GM23248 (cell line): Measurements from ENCODE around the gene FAM20C. TPM values are rescaled to one million over a fixed set of nuclear protein-coding genes. Genes with fewer than 3 reads are reported as not detected.

Experiments
- DNase-seq: peaks from one replicate; pipeline ENCODE4 v3.0.0-alpha.2; 2015
- H2AFZ ChIP-seq: fragments of 200-600 bp; sonication (generic); 2 replicates; pipeline ENCODE4 v1.6.1; 2016; ENCODE audit warnings: antibody characterized with exemption
- H3F3A ChIP-seq: fragments of 200-600 bp; sonication (generic); 2 replicates; pipeline ENCODE4 v1.6.1; 2016; ENCODE audit warnings: mild to moderate bottlenecking, antibody characterized with exemption, mixed run types; ENCODE audit not compliant: insufficient read depth
- H3K27ac ChIP-seq: fragments of 200-600 bp; sonication (generic); 2 replicates; pipeline ENCODE4 v1.5.1; 2016; ENCODE audit warnings: mild to moderate bottlenecking
- H3K27me3 ChIP-seq: fragments of 200-600 bp; sonication (generic); replicated peaks from 2 replicates; pipeline ENCODE4 v1.6.1; 2016; ENCODE audit warnings: mild to moderate bottlenecking; ENCODE audit not compliant: insufficient read depth
- H3K36me3 ChIP-seq: fragments of 200-600 bp; sonication (generic); 2 replicates; pipeline ENCODE4 v1.6.1; 2016; ENCODE audit warnings: low read depth, mild to moderate bottlenecking
- H3K4me1 ChIP-seq: fragments of 200-600 bp; sonication (generic); 2 replicates; pipeline ENCODE4 v1.6.1; 2016; ENCODE audit warnings: mild to moderate bottlenecking; ENCODE audit not compliant: insufficient read depth
- H3K4me2 ChIP-seq: fragments of 200-600 bp; sonication (generic); one replicate; pipeline ENCODE4 v1.6.1; 2016; ENCODE audit warnings: mild to moderate bottlenecking; ENCODE audit not compliant: unreplicated experiment
- H3K4me3 ChIP-seq: fragments of 200-600 bp; sonication (generic); 2 replicates; pipeline ENCODE4 v1.5.1; 2016; ENCODE audit warnings: mild to moderate bottlenecking
- H3K79me2 ChIP-seq: fragments of 200-600 bp; sonication (generic); 2 replicates; pipeline ENCODE4 v1.6.1; 2016; ENCODE audit warnings: mild to moderate bottlenecking; ENCODE audit not compliant: insufficient read depth
- H3K9ac ChIP-seq: fragments of 200-600 bp; sonication (generic); 2 replicates; pipeline ENCODE4 v1.6.1; 2016; ENCODE audit warnings: mild to moderate bottlenecking
- H3K9me2 ChIP-seq: fragments of 200-600 bp; sonication (generic); 2 replicates; pipeline ENCODE4 v1.6.1; 2016; ENCODE audit warnings: mixed run types, mild to moderate bottlenecking, moderate library complexity; ENCODE audit not compliant: insufficient read depth
- H3K9me3 ChIP-seq: fragments of 200-600 bp; sonication (generic); one replicate; pipeline ENCODE4 v1.6.1; 2017; ENCODE audit warnings: low read depth
- H4K20me1 ChIP-seq: fragments of 200-600 bp; sonication (generic); 2 replicates; pipeline ENCODE4 v1.6.0; 2016; ENCODE audit not compliant: insufficient read depth
- EZH2 ChIP-seq: fragments of 200-600 bp; sonication (generic); IDR thresholded peaks from 2 replicates; pipeline ENCODE4 v1.6.1; 2018; ENCODE audit warnings: antibody characterized with exemption, mild to moderate bottlenecking; ENCODE audit not compliant: insufficient read depth, poor library complexity, severe bottlenecking
- EZH2phosphoT487 ChIP-seq: fragments of 200-600 bp; sonication (generic); IDR thresholded peaks from 2 replicates; pipeline ENCODE4 v1.6.1; 2018; ENCODE audit warnings: antibody characterized with exemption, moderate library complexity, mild to moderate bottlenecking, low read depth; ENCODE audit not compliant: insufficient read depth
- WGBS, 2 experiments: methylation state at CpG; one replicate each; pipeline ENCODE4 v1.1.6; 2015 to 2017; ENCODE audit warnings: low lambda C conversion rate in 2 of 2, low coverage in 1 of 2; ENCODE audit errors: missing lambda C conversion rate in 2 of 2; 5-methylcytosine and 5-hydroxymethylcytosine counted together
- in situ Hi-C: fragments of 300-500 bp; cut with MboI; formaldehyde crosslinking; loops from 2 replicates; pipeline ENCODE4 v1.15.0; 2020
- polyA plus RNA-seq: library from polyadenylated mRNA; unstranded; fragments of >200 nt; fragmentation: Nextera tagmentation; extraction: Ambion mirVana; gene quantifications from 2 replicates; pipeline ENCODE4 v1.2.1, GENCODE V29; 2016
- total RNA-seq: library from RNA; depleted of rRNA; stranded (reverse); fragments of >200 nt; shearing (Covaris generic); gene quantifications from 2 replicates; pipeline ENCODE4 v1.2.3, GENCODE V29; 2014

Gene FAM20C
- total and polyA plus RNA-seq, 2 experiments from 2014 or later: 13.5 to 63.8 TPM

DNA sequence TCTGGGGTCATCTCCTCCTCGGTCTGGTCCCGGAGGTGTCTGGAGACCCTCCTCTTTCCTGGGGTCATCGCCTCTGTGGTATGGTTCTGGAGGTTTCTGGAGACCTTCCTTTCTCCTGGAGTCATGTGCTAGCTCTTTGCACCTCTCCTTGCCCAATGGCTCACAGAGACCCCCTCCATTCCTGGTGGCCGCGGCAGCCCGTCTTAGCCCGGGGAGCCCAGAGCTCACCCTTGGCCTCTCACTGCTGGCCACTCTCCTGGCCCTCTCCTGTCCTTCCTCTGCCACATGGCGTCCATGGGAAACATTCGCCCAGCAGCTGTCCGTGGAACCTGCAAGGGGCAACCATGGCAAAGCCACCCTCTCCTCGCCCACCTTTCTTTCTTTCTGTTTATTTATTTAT, 77.3 kb downstream of the FAM20C start:
- no peaks in the 10 kb centered on the region for H4K20me1 ChIP-seq
- no peaks in the 10 kb centered on the region for H3K79me2 ChIP-seq
- H3K9me2 ChIP-seq: no peaks in the 10 kb centered on the region
- H3K9ac ChIP-seq: no peak overlapping the region
- H3K27ac ChIP-seq: no peak overlapping the region
- H3K4me2 ChIP-seq: no peak overlapping the region
- 0 out of 2 replicates have a peak, but pooled peaks cover 7% of the 10 kb centered on the region for H3F3A ChIP-seq
- WGBS, 2 experiments: 69 to 73% methylated on average over 11 of the region's 11 CpGs
- no peak overlapping the region for H3K4me3 ChIP-seq
- no peak for DNase-seq
- no peak for TF ChIP-seq EZH2
- TF ChIP-seq EZH2phosphoT487: no peak
- H3K4me1 ChIP-seq: no peaks in the 10 kb centered on the region
- no peak overlapping the region for H2AFZ ChIP-seq
- no peaks in the 10 kb centered on the region for H3K9me3 ChIP-seq
- no peaks in the 10 kb centered on the region for H3K36me3 ChIP-seq
- no peaks in the 10 kb centered on the region for H3K27me3 ChIP-seq
- in situ Hi-C loops: no loop called here

GRCh38 chr7:270351-270983, 78.1 kb downstream of the FAM20C start:
- no peaks in the 10 kb centered on the region for H3F3A ChIP-seq
- DNase-seq: no peak
- no peak overlapping the region for H3K4me3 ChIP-seq
- no peaks in the 10 kb centered on the region for H3K9me3 ChIP-seq
- no peak overlapping the region for H3K4me2 ChIP-seq
- no peak overlapping the region for H2AFZ ChIP-seq
- H3K36me3 ChIP-seq: no peaks in the 10 kb centered on the region
- H3K9me2 ChIP-seq: no peaks in the 10 kb centered on the region
- in situ Hi-C loops: no loop called here
- 0 out of 2 replicates have a peak, but pooled peaks cover 4% of the 10 kb centered on the region for H3K27me3 ChIP-seq
- WGBS, 2 experiments: 53 to 55% methylated on average over 11 of the region's 11 CpGs
- no peaks in the 10 kb centered on the region for H3K79me2 ChIP-seq
- H4K20me1 ChIP-seq: no peaks in the 10 kb centered on the region
- H3K4me1 ChIP-seq: no peaks in the 10 kb centered on the region
- no peak overlapping the region for H3K27ac ChIP-seq
- no peak overlapping the region for H3K9ac ChIP-seq
- no peak for TF ChIP-seq EZH2
- TF ChIP-seq EZH2phosphoT487: no peak

- Histone ChIP-seq H3K4me1 (no peaks in the 10 kb centered on the region), H3K4me2 (no peak overlapping the region), H3K9me2 (no peaks in the 10 kb centered on the region), H3K36me3 (no peaks in the 10 kb centered on the region), H3K27me3 (0 out of 2 replicates have a peak, but pooled peaks cover 6% of the 10 kb centered on the region), H3F3A (no peaks in the 10 kb centered on the region), H3K9me3 (no peaks in the 10 kb centered on the region), H2AFZ (no peak overlapping the region), H3K4me3 (no peak overlapping the region), H3K9ac (no peak overlapping the region), H3K79me2 (no peaks in the 10 kb centered on the region), H4K20me1 (no peaks in the 10 kb centered on the region), H3K27ac (no peak overlapping the region)
- no peak for DNase-seq
- in situ Hi-C loops: no loop called here
- WGBS, 2 experiments: 40 to 53% methylated on average over 10 to 14 of the region's 14 CpGs
- TF ChIP-seq EZH2phosphoT487: no peak
- no peak for TF ChIP-seq EZH2
Measured at GRCh38 chr7:271266-272107, 79.1 kb downstream of the FAM20C start.

- Histone ChIP-seq H3K4me3 (no peak overlapping the region), H3K27ac (no peak overlapping the region), H3K27me3 (0 out of 2 replicates have a peak, but pooled peaks cover 6% of the 10 kb centered on the region), H3K9me2 (no peaks in the 10 kb centered on the region), H3K79me2 (no peaks in the 10 kb centered on the region), H3K9me3 (no peaks in the 10 kb centered on the region), H2AFZ (no peak overlapping the region), H3K4me1 (no peaks in the 10 kb centered on the region), H3K9ac (no peak overlapping the region), H3F3A (no peaks in the 10 kb centered on the region), H3K4me2 (no peak overlapping the region), H4K20me1 (no peaks in the 10 kb centered on the region), H3K36me3 (no peaks in the 10 kb centered on the region)
- no peak for TF ChIP-seq EZH2
- no peak for TF ChIP-seq EZH2phosphoT487
- no peak for DNase-seq
- 59 to 87% methylated on average over 9 to 18 of the region's 18 CpGs for whole genome bisulfite sequencing, 2 experiments
- in situ Hi-C loops: no loop called here
Measured at GRCh38 chr7:272108-272615, 79.8 kb downstream of the FAM20C start.
